OCI-LY1 (cell line): ENCODE measurements around the gene IL22RA2.

Experiments used
- EZH2 ChIP-seq: fragments of 200-600 bp; sonication (generic), shearing (Covaris generic); IDR thresholded peaks from 2 replicates; pipeline ENCODE4 v1.8.0; 2017; ENCODE audit warnings: borderline replicate concordance, mixed run types, mild to moderate bottlenecking, antibody characterized with exemption, low read length, moderate library complexity, mixed read lengths
- TF ChIP-seq, protein P1 (sequence below): fragments of 200-600 bp; sonication (generic), shearing (Covaris generic); IDR thresholded peaks from 2 replicates; pipeline ENCODE4 v1.5.1; 2017; ENCODE audit warnings: mild to moderate bottlenecking, antibody characterized with exemption, low read length, moderate library complexity, mixed read lengths

DNA sequence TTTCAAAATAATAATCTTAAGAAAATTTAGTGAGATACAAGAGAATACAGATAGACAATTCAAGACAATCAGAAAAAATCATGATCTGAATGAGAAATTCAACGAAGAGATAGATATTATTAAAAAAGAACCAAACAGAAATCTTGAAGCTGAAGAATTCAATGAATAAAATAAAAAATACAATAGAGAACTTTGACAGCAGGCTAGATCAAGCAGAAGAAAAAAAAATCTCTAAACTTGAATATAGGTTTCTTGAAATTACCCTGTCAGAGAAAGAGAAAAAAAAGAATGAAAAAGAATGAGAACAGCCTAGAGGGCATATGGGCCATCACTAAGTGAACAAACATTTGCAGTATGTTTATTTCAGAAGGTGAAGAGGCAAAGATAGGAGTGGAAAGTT, 39.0 kb downstream of the IL22RA2 start:
- TF ChIP-seq, protein P1, sequence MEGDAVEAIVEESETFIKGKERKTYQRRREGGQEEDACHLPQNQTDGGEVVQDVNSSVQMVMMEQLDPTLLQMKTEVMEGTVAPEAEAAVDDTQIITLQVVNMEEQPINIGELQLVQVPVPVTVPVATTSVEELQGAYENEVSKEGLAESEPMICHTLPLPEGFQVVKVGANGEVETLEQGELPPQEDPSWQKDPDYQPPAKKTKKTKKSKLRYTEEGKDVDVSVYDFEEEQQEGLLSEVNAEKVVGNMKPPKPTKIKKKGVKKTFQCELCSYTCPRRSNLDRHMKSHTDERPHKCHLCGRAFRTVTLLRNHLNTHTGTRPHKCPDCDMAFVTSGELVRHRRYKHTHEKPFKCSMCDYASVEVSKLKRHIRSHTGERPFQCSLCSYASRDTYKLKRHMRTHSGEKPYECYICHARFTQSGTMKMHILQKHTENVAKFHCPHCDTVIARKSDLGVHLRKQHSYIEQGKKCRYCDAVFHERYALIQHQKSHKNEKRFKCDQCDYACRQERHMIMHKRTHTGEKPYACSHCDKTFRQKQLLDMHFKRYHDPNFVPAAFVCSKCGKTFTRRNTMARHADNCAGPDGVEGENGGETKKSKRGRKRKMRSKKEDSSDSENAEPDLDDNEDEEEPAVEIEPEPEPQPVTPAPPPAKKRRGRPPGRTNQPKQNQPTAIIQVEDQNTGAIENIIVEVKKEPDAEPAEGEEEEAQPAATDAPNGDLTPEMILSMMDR, result no peak
- TF ChIP-seq EZH2, result no peak
